GM13976 (cell line): Measurements from ENCODE around the gene RNASEH2A.

ENCODE experiments used
- DNase-seq: peaks from one replicate; pipeline ENCODE4 v3.0.0; 2012; ENCODE audit warnings: low spot score
- CTCF ChIP-seq: IDR thresholded peaks from 2 replicates; pipeline ENCODE4 v1.5.1; 2012; ENCODE audit warnings: borderline replicate concordance, mild to moderate bottlenecking; ENCODE audit not compliant: insufficient read depth; ENCODE audit errors: extremely low read depth, missing control alignments, control extremely low read depth
- in situ Hi-C: fragments of 300-500 bp; cut with MboI; formaldehyde crosslinking; loops from one replicate; pipeline ENCODE4 v1.12.0; 2022; ENCODE audit warnings: low sequenced_read_pairs, mixed read lengths, inconsistent platforms; ENCODE audit not compliant: unreplicated experiment

Gene RNASEH2A

GRCh38 chr19:12847159-12848139, 41.1 kb downstream of the RNASEH2A start:
- TF ChIP-seq CTCF = peak; percentile 100
- in situ Hi-C loops = no loop called here
- peak; percentile 95 for DNase-seq

GRCh38 chr19:12856653-12857052, 50.3 kb downstream of the RNASEH2A start:
- DNase-seq = no peak
- no peak for TF ChIP-seq CTCF
- in situ Hi-C loops = no loop called here

- in situ Hi-C loops = no loop called here
- no peak for TF ChIP-seq CTCF
- no peak for DNase-seq
Observed at GRCh38 chr19:12858041-12858928, 51.9 kb downstream of the RNASEH2A start.

GRCh38 chr19:12859546-12859945, 53.2 kb downstream of the RNASEH2A start:
- no peak for TF ChIP-seq CTCF
- no peak for DNase-seq
- in situ Hi-C loops = no loop called here
